ENCODE measurements around the gene ZBTB26. TPM values are rescaled to one million over a fixed set of nuclear protein-coding genes. Genes with fewer than 3 reads are reported as not detected.

Gene ZBTB26
- total RNA-seq, 2 experiments from 2014 or later = 4.8 to 6.0 TPM

GRCh38 chr9:122951056-122951455 is 19.7 kb upstream of the ZBTB26 start:
- CTCF ChIA-PET = no interaction called here
- no peaks in the 10 kb centered on the region for H3K9me3 Mint-ChIP-seq
- H3K27ac ChIP-seq (ENCODE audit: low read depth in 1 of 2, low read length in 2 of 2) = no peak overlapping the region

GRCh38 chr9:122950263-122950662 is 19.0 kb upstream of the ZBTB26 start:
- CTCF ChIA-PET = no interaction called here
- Mint-ChIP-seq H3K36me3 (ENCODE audit: low read depth) (peaks cover 15% of the 10 kb centered on the region), H3K4me3 (no peak overlapping the region), H3K4me1 (ENCODE audit: low read depth) (peaks cover 65% of the 10 kb centered on the region), H3K9me3 (no peaks in the 10 kb centered on the region), H3K27me3 (no peaks in the 10 kb centered on the region), H3K27ac (no peak overlapping the region)
- intact Hi-C loops (cut with DNase I, micrococcal nuclease) = no loop called here
- no peak for DNase-seq
- Histone ChIP-seq H3K27ac (ENCODE audit: low read depth in 1 of 2, low read length in 2 of 2) (no peak overlapping the region), H3K27me3 (ENCODE audit: control insufficient read depth in 1 of 2, insufficient read depth in 2 of 2, low read length in 2 of 2) (no peaks in the 10 kb centered on the region), H3K4me1 (ENCODE audit: insufficient read depth, low read length) (no peaks in the 10 kb centered on the region), H3K4me3 (ENCODE audit: low read length) (no peak overlapping the region), H3K36me3 (ENCODE audit: insufficient read depth, low read length) (no peaks in the 10 kb centered on the region), H3K9me3 (ENCODE audit: control insufficient read depth in 1 of 2, insufficient read depth in 1 of 2, low read length in 2 of 2) (no peaks in the 10 kb centered on the region)
- no peak for ATAC-seq (ENCODE audit: poor library complexity)
- no peak for TF ChIP-seq CTCF (IDR thresholded peaks at IDR 0.05)
- POLR2A ChIA-PET = no interaction called here

More at GRCh38 chr9:122951056-122951455, 19.7 kb upstream of the ZBTB26 start:
- Mint-ChIP-seq H3K36me3 (ENCODE audit: low read depth) (peaks cover 9% of the 10 kb centered on the region), H3K4me3 (no peak overlapping the region), H3K27me3 (no peaks in the 10 kb centered on the region), H3K4me1 (ENCODE audit: low read depth) (peaks cover 62% of the 10 kb centered on the region), H3K27ac (no peak overlapping the region)
- POLR2A ChIA-PET = no interaction called here
- no peaks in the 10 kb centered on the region for H3K9me3 ChIP-seq (ENCODE audit: control insufficient read depth in 1 of 2, insufficient read depth in 1 of 2, low read length in 2 of 2)
- H3K36me3 ChIP-seq (ENCODE audit: insufficient read depth, low read length) = no peaks in the 10 kb centered on the region
- intact Hi-C loops (cut with DNase I, micrococcal nuclease) = no loop called here
- DNase-seq = no peak
- no peaks in the 10 kb centered on the region for H3K27me3 ChIP-seq (ENCODE audit: control insufficient read depth in 1 of 2, insufficient read depth in 2 of 2, low read length in 2 of 2)
- no peaks in the 10 kb centered on the region for H3K4me1 ChIP-seq (ENCODE audit: insufficient read depth, low read length)
- no peak for ATAC-seq (ENCODE audit: poor library complexity)
- TF ChIP-seq CTCF (IDR thresholded peaks at IDR 0.05) = no peak
- H3K4me3 ChIP-seq (ENCODE audit: low read length) = no peak overlapping the region

- peaks cover 18% of the 10 kb centered on the region for H3K36me3 Mint-ChIP-seq (ENCODE audit: low read depth)
- ATAC-seq (ENCODE audit: poor library complexity) (no peak), DNase-seq (no peak)
- no peaks in the 10 kb centered on the region for H3K27me3 Mint-ChIP-seq
- peaks cover 63% of the 10 kb centered on the region for H3K4me1 Mint-ChIP-seq (ENCODE audit: low read depth)
- TF ChIP-seq CTCF (IDR thresholded peaks at IDR 0.05) = no peak
- no peaks in the 10 kb centered on the region for H3K36me3 ChIP-seq (ENCODE audit: insufficient read depth, low read length)
- no peaks in the 10 kb centered on the region for H3K9me3 Mint-ChIP-seq
- H3K27ac ChIP-seq (ENCODE audit: low read depth in 1 of 2, low read length in 2 of 2) = no peak overlapping the region
- H3K4me1 ChIP-seq (ENCODE audit: insufficient read depth, low read length) = no peaks in the 10 kb centered on the region
- POLR2A ChIA-PET = no interaction called here
- intact Hi-C loops (cut with DNase I, micrococcal nuclease) = loop anchor here in 1 of 2 experiments (5.0 kb wide), 1 partner anchor 38 kb away; no protein-coding TSS in a partner anchor
- H3K27me3 ChIP-seq (ENCODE audit: control insufficient read depth in 1 of 2, insufficient read depth in 2 of 2, low read length in 2 of 2) = no peaks in the 10 kb centered on the region
- no peak overlapping the region for H3K4me3 Mint-ChIP-seq
- no peak overlapping the region for H3K4me3 ChIP-seq (ENCODE audit: low read length)
- CTCF ChIA-PET = no interaction called here
- H3K9me3 ChIP-seq (ENCODE audit: control insufficient read depth in 1 of 2, insufficient read depth in 1 of 2, low read length in 2 of 2) = no peaks in the 10 kb centered on the region
- no peak overlapping the region for H3K27ac Mint-ChIP-seq
Measured at GRCh38 chr9:122949696-122950095, 18.4 kb upstream of the ZBTB26 start.
